GM12801 (cell line): ENCODE measurements around the gene ZNF638.

ENCODE experiments used
- TF ChIP-seq, protein P1 (sequence below): IDR thresholded peaks from one replicate; pipeline ENCODE4 v1.5.1; 2011; ENCODE audit warnings: control low read depth; ENCODE audit not compliant: insufficient read length; ENCODE audit errors: extremely low read depth

The ZNF638 gene

DNA sequence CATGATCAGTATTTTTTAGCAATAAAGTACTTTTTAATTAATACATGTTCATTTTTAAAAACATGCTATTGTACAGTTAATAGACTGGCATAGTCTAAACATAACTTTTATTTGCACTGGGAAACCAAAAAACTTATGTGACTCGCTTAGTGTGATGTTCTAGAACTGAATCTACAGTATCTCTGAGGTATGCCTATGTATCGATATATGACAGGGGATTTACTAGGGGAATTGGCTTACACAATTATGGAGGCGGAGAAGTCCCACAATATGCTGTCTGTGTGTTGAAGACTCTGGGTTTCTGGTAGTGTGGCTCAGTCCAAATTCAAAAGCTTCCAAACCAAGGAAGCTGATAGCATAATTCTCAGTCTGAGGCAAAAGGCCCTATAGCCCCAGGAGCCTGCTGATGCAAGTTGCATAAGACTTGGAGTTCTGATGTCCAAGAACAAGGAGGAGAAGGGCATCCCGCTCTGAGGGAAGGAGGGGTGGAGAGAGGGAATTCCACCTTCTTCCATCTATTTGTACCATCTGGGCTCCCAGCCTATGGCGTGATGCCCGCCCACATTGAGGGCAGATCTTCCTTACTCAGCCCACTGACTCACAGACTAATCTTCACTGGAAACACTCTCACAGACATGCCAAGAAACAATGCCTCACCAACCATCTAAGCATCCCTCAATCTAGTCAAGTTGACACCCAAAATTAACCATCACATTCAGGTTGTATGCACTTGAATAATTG, 27.5 kb downstream of the ZNF638 start:
- TF ChIP-seq, protein P1, sequence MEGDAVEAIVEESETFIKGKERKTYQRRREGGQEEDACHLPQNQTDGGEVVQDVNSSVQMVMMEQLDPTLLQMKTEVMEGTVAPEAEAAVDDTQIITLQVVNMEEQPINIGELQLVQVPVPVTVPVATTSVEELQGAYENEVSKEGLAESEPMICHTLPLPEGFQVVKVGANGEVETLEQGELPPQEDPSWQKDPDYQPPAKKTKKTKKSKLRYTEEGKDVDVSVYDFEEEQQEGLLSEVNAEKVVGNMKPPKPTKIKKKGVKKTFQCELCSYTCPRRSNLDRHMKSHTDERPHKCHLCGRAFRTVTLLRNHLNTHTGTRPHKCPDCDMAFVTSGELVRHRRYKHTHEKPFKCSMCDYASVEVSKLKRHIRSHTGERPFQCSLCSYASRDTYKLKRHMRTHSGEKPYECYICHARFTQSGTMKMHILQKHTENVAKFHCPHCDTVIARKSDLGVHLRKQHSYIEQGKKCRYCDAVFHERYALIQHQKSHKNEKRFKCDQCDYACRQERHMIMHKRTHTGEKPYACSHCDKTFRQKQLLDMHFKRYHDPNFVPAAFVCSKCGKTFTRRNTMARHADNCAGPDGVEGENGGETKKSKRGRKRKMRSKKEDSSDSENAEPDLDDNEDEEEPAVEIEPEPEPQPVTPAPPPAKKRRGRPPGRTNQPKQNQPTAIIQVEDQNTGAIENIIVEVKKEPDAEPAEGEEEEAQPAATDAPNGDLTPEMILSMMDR = no peak

DNA sequence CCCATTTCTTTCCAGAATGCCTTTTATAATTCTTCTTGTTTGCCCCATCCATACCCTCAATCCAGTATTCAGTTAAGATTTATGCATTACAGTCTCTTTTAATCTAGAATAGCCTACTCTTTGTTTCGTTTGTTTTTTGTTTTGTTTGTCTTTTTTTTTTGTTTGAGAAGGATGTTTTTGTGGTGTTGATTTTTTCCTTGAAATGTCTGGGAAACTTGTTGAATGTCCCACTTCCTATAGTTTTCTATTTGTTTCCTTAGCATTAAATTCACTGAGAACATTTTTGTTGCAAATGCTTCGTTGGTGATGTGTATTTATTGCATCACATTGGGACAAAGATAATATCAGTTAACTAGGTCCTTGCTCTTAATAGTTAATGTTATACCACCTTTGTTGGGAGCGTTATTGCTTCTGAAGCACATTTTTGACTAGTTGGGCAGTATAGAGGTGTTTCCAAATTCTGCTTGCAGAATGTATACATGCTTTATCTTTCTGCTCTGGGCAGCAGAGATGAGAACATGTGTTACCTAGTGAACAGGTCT, 28.9 kb downstream of the ZNF638 start:
- TF ChIP-seq, protein P1 = no peak

DNA sequence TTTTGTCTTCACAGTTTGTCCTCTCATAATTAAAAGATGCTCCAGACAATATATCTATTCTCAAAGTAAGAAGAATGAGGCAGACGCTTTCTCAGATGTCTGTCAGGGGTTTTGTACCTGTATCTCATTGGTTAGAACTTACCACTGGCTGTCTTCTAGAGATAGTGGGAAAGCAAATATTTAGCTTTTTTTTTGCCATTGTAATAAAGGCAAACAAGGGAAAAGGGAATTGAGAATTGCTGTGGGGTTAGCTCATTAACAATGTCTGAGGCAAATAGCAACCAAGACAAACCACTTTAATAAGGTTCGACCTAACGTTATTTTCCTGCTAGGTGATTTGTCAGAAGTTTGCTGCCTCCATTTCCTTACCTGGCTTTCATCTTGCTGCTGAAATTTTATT, 30.0 kb downstream of the ZNF638 start:
- TF ChIP-seq, protein P1 = no peak

DNA sequence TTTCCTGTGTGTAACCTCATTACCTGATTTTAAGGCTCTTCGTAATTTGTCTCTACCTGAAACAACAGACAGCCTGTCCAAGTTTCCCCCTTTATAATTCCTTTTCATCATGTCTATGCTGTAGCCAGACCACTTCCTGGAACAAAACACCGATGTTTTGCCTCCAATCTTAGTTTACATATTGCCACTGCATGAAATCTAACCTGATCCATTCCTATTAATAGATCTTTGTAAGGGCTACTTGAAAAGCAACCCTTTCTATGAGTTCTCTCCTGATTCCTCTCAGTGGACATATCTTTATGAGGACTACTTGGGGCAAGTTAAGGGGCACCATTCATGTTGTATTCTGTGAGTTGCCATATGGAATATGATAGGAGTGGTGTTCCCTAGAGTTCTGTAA, 30.9 kb downstream of the ZNF638 start:
- TF ChIP-seq, protein P1 = no peak

DNA sequence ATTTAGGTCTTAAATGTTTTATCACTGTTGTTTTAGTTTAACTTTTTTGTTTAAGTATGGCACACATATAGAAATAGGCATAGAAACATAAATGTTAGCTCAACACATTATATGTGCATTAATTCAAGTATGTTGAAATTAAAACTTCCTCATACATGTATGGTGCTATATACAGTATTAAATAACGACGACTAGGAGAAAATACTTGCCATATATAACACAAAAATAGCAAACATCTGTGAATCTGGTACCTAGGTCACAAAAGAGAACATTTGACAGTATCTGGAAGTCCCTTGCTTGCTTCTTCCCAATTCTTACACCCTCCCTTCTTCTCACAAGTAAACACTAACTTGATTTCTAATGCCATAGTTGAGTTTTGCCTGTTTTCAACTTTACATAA, 38.4 kb downstream of the ZNF638 start:
- TF ChIP-seq, protein P1 = no peak

DNA sequence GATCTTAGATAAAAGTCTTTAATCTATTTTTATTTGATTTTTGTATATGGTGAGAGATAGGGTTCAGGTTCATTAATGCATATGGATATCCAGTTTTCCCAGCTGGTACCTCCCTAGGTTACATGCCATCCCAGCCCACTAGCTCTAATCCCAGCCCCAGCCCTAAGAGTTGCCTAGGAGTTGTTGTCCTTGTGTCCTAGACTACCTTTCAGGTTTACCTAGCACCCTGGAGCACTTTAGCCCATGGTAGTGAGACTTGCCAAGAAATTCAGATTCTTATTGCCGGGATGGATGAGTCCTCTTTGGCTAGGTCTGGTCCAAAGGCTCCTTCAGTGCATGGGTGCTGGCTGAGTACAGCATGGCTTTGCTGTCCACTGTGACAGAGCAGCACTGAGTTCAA, 40.5 kb downstream of the ZNF638 start:
- TF ChIP-seq, protein P1 = no peak

DNA sequence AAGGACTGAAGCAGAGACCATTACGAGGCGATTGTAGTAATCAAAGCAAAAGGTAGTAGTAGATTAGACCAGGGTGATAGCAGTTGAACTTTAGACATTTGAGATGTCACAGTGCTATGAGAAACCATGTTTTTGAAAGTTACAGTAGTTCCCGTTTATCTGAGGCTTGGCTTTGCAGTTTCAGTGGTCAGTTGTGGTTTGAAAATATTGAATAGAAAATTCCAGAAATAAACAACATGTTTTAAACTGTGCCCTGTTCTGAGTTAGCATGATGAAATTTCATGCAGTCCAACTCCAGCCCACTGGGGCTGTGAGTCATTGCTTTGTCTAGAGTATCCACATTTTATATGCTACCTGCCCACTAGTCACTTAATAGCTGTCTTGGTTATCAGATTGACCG, 47.5 kb downstream of the ZNF638 start:
- TF ChIP-seq, protein P1 = no peak
